Mammary epithelial cell (primary cell): Measurements from ENCODE around the gene HAX1.

Experiments
- CTCF ChIP-seq, 2 donors: IDR thresholded peaks in 1 of 2; conservative IDR thresholded peaks in 1 of 2; 2 replicates each; pipeline ENCODE4 v1.5.1; 2011 to 2012; ENCODE audit warnings: inconsistent platforms in 2 of 2, low read length in 2 of 2, mild to moderate bottlenecking in 2 of 2, control low read depth in 1 of 2, low read depth in 1 of 2; ENCODE audit not compliant: insufficient read depth in 1 of 2; ENCODE audit errors: extremely low read depth in 1 of 2
- EZH2 ChIP-seq: IDR thresholded peaks from 2 replicates; pipeline ENCODE4 v1.6.1; 2012; ENCODE audit warnings: low read length, inconsistent platforms, borderline replicate concordance

- TF ChIP-seq CTCF (conservative IDR thresholded peaks at IDR 0.05 in 1 of 2, IDR thresholded peaks at IDR 0.05 in 1 of 2; ENCODE audit: extremely low read depth in 1 of 2, insufficient read depth in 1 of 2, low read depth in 1 of 2, low read length in 2 of 2) (no peak), EZH2 (no peak)
These were observed 48.6 kb downstream of the HAX1 start, which contains the start of gene AQP10 for GRCh38 chr1:154320882-154321608.
